GM21737 (cell line): ENCODE data around the gene CFAP20DC.
A peak's percentile ranks its signal among the peaks of the same experiment; 100 is the strongest.
"Not testable (repeated sequence)": the region's sequence is repeated elsewhere in the genome, so short reads cannot be mapped to it uniquely, and the experiment has no call there.

Source experiments
- ATAC-seq: cut with Tn5 transposase; IDR thresholded peaks from one replicate; pipeline ENCODE4 v1.9.1; 2021; ENCODE audit warnings: mild to moderate bottlenecking, moderate library complexity; ENCODE audit not compliant: unreplicated experiment

The CFAP20DC gene

GRCh38 chr3:59049671-59050331 lies at the start of gene CFAP20DC:
Gene CFAP20DC (minus strand): TSS chr3:59050025. CDS start chr3:59049631, 394 bp downstream.
- peak; percentile 100 for ATAC-seq

DNA sequence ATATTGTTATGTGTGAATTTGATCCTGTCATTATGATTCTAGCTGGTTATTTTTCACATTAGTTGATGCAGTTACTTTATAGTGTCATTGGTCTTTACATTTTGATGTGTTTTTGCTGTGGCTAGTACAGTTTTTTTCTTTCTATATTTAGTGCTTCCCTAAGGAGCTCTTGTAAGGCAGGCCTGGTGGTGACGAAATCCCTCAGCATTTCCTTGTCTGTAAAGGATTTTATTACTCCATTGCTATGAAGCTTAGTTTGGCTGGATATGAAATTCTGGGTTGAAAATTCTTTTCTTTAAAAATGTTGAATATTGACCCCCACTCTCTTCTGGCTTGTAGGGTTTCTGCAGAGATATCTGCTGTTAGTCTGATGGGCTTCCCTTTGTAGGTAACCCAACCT lies 48.7 kb upstream of the CFAP20DC start:
- not testable (repeated sequence) for ATAC-seq

- ATAC-seq = no peak
Measured at GRCh38 chr3:59094446-59094845, 44.6 kb upstream of the CFAP20DC start.

DNA sequence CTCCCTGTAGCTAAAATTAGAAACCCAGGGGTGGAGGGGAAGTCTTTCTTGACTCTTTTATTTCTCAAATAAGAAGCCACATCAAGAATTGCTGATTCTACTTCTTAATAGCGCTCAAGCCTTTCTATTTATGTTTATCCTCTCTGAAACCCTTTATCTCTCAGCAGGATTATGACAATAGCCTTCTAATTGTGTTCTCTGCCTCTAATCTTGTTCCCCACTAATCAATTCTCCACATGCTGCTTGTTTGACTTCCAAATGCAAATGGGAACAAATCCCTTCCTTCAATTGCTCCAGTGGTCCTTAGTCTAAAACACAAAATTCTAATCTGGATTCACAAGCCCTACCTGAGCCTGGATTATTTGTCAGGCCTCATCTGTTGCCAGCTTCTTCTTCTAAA lies 43.7 kb upstream of the CFAP20DC start:
- ATAC-seq = no peak

GRCh38 chr3:59088761-59089160 lies 38.9 kb upstream of the CFAP20DC start:
- no peak for ATAC-seq

- no peak for ATAC-seq
Measured at GRCh38 chr3:59085976-59086375, 36.2 kb upstream of the CFAP20DC start.

GRCh38 chr3:59084583-59084982 lies 34.8 kb upstream of the CFAP20DC start:
- ATAC-seq = no peak

- no peak for ATAC-seq
Measured at GRCh38 chr3:59082106-59082505, 32.3 kb upstream of the CFAP20DC start.

- no peak for ATAC-seq
Measured at GRCh38 chr3:59081071-59081470, 31.2 kb upstream of the CFAP20DC start.

- ATAC-seq = no peak
Measured at GRCh38 chr3:59079962-59080361, 30.1 kb upstream of the CFAP20DC start.

GRCh38 chr3:59074764-59075163 lies 24.9 kb upstream of the CFAP20DC start:
- no peak for ATAC-seq

GRCh38 chr3:59072681-59073080 lies 22.9 kb upstream of the CFAP20DC start:
- no peak for ATAC-seq

- ATAC-seq = no peak
Measured at GRCh38 chr3:59069838-59070237, 20.0 kb upstream of the CFAP20DC start.

GRCh38 chr3:59065240-59065639 lies 15.4 kb upstream of the CFAP20DC start:
- ATAC-seq = no peak

DNA sequence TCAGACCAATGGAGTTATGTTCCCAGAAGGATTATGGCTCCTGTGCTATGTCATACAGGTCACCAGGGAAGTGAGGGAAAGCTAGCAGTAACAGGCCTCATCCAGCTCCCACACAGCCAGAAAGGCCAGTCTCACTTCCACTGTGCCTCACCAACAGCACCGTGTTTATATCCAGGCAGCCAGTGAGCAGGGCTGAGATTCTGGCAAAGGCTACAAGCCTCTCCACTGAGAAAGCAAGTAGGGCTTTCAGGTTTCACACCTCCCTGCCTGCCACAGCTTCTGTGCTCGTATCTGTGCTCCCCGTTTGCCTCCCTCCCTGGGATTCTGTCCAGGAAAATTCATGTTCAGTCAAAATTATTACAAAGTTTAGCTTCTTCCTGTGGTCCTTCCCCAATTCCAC lies 14.9 kb upstream of the CFAP20DC start:
- ATAC-seq = no peak

GRCh38 chr3:59064276-59064675 lies 14.5 kb upstream of the CFAP20DC start:
- ATAC-seq = no peak

DNA sequence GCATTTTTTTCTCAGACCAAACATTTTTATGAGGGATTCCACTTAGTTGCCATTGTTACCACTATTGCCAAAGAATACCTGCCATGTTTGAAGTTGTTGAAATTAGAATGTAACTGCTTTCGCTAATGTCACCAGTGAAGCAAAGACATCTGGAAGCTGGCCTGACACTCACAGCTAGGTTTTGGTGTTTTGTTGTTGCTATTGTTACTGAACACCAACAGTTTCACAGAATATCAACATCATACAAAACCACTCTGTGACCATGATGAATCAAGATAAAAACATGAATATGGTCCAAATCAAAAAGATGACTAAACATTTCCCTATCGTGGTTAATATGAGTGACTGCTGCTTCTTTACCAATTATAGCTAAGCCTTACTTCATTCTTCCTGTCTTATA lies 6.9 kb upstream of the CFAP20DC start:
- ATAC-seq = no peak

DNA sequence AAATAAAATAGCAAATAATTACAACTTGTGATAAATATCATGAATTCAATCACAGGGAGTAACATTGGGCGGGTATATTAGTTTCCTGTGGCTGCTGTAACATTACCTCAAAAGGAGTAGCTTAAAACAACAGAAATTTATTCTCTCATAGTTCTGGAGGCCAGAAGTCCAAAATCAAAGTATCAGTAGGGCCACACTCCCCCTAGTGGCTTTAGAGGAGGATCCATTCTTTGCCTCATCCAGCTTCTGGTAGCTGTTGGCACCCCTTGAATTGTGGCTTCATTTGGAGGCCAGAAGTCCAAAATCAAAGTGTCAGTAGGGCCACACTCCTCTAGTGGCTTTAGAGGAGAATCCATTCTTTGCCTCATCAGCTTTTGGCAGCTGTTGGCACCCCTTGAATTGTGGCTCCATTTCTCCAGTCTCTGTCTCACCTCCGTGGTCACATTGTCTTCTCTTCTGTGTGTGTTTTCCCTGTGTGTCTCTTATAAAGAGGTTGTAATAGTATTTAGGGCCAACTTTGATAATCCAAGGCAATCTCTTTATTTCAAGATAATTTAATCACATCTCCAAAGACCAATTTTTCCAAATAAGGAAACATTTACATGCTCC lies 3.1 kb upstream of the CFAP20DC start:
- no peak for ATAC-seq

- not testable (repeated sequence) for ATAC-seq
Measured at GRCh38 chr3:59050811-59051414, 1.1 kb upstream of the CFAP20DC start.

DNA sequence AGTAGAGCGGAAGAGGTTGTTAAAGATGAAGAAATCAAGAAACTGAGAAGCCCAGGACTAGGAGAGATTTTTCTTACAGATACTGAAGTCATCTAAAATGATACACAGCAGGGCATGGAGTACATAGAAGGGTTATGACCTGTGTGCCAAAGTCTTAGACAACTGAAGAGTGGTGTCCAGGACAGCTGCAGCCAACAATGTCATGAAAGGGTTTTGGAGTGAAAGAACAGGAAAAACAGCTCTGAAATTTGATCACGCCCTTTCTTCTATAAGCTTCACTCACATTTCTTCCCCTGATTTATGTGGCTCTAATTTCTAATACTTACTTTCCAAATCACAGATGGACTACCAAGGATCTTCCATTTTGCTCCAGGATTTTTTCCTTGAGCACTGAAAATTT lies 3.0 kb downstream of the CFAP20DC start:
- ATAC-seq = no peak

DNA sequence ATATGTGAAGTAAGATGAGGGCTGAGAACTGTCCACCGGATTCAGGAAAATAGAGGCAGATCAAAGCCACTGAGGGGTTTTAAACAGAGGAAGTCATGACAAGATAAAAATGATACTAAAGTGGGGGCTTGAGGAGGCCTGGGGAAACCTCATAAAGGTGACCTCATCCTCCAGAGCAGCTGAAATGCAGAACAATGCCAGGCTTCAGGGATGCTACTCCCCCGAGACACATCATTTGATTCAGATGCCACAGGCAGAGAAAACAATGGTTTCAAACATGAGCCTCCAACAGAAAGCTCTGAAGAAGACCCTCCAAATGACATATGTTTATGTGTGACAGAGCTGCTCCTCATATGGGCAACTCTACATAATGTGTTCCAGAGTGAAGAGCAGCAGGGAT lies 6.4 kb downstream of the CFAP20DC start:
- no peak for ATAC-seq

GRCh38 chr3:59040902-59041301 lies 8.9 kb downstream of the CFAP20DC start:
- no peak for ATAC-seq
